PFSK-1 (cell line): ENCODE data around the gene TAOK1.

ENCODE experiments used
- FOXP2 ChIP-seq: optimal IDR thresholded peaks from 2 replicates; pipeline ENCODE3; 2011; ENCODE audit warnings: borderline replicate concordance, control low read depth, inconsistent platforms; ENCODE audit not compliant: insufficient read depth; ENCODE audit errors: extremely low read length, extremely low read depth
- POLR2AphosphoS5 ChIP-seq: IDR thresholded peaks from 2 replicates; pipeline ENCODE4 v1.6.1; 2012; ENCODE audit warnings: low read depth, mild to moderate bottlenecking, control low read depth, low read length, moderate library complexity
- REST ChIP-seq, 2 experiments: IDR thresholded peaks; 2 replicates each; pipeline versions ENCODE4 v1.6.1 to v1.8.0; 2011 to 2012; ENCODE audit warnings: low read depth in 2 of 2, low read length in 2 of 2, control low read depth in 1 of 2, inconsistent platforms in 1 of 2, mild to moderate bottlenecking in 1 of 2, moderate library complexity in 1 of 2; ENCODE audit not compliant: insufficient read depth in 1 of 2
- SIN3A ChIP-seq: IDR thresholded peaks from 2 replicates; pipeline ENCODE4 v1.6.1; 2012; ENCODE audit warnings: mild to moderate bottlenecking, low read length, moderate library complexity, borderline replicate concordance; ENCODE audit not compliant: insufficient read depth
- TAF1 ChIP-seq: IDR thresholded peaks from 2 replicates; pipeline ENCODE4 v1.6.1; 2012; ENCODE audit warnings: low read length, control low read depth, borderline replicate concordance; ENCODE audit not compliant: insufficient read depth

- TF ChIP-seq POLR2AphosphoS5 = no peak
- no peak for TF ChIP-seq TAF1
- no peak for TF ChIP-seq SIN3A
- TF ChIP-seq REST (IDR thresholded peaks at IDR 0.05; ENCODE audit: insufficient read depth in 1 of 2, low read depth in 2 of 2, low read length in 2 of 2) = no peak
- TF ChIP-seq FOXP2 = no peak
These were observed 191.6 kb downstream of the TAOK1 start for GRCh38 chr17:29581583-29582253.
